GM21367 (cell line): ENCODE results near the gene TRAPPC3L.
A peak's percentile ranks its signal among the peaks of the same experiment; 100 is the strongest.

Experiments used
- ATAC-seq: cut with Tn5 transposase; IDR thresholded peaks from one replicate; pipeline ENCODE4 v1.9.1; 2021; ENCODE audit not compliant: unreplicated experiment

The TRAPPC3L gene

GRCh38 chr6:116468293-116468692, 77.2 kb downstream of the TRAPPC3L start:
- ATAC-seq = no peak

- no peak for ATAC-seq
Measured at GRCh38 chr6:116467514-116467913, 78.0 kb downstream of the TRAPPC3L start.

GRCh38 chr6:116467096-116467495, 78.4 kb downstream of the TRAPPC3L start:
- ATAC-seq = no peak

GRCh38 chr6:116465246-116465645, 80.2 kb downstream of the TRAPPC3L start:
- no peak for ATAC-seq

- ATAC-seq = no peak
Measured at GRCh38 chr6:116463301-116463700, 82.2 kb downstream of the TRAPPC3L start.

GRCh38 chr6:116461932-116462885, 83.3 kb downstream of the TRAPPC3L start:
- peak; percentile 86 for ATAC-seq

- peak; percentile 3 for ATAC-seq
Measured at GRCh38 chr6:116461331-116461931, 84.1 kb downstream of the TRAPPC3L start, which contains the start of gene CALHM6. CALHM6 (plus strand) TSS chr6:116461375; CDS start chr6:116461930, 555 bp downstream.

- ATAC-seq = no peak
Measured at GRCh38 chr6:116459927-116460326, 85.6 kb downstream of the TRAPPC3L start.

GRCh38 chr6:116458264-116458663, 87.2 kb downstream of the TRAPPC3L start:
- no peak for ATAC-seq

- ATAC-seq = no peak
Measured at GRCh38 chr6:116456927-116457326, 88.6 kb downstream of the TRAPPC3L start.

- no peak for ATAC-seq
Measured at GRCh38 chr6:116456106-116456505, 89.4 kb downstream of the TRAPPC3L start.

- ATAC-seq = no peak
Measured at GRCh38 chr6:116452531-116452930, 93.0 kb downstream of the TRAPPC3L start.

GRCh38 chr6:116451916-116452315, 93.6 kb downstream of the TRAPPC3L start:
- no peak for ATAC-seq

- peak; percentile 90 for ATAC-seq
Measured at GRCh38 chr6:116450769-116451740, 94.4 kb downstream of the TRAPPC3L start.

GRCh38 chr6:116450185-116450710, 95.2 kb downstream of the TRAPPC3L start:
- ATAC-seq = no peak

- no peak for ATAC-seq
Measured at GRCh38 chr6:116449565-116449964, 95.9 kb downstream of the TRAPPC3L start.

GRCh38 chr6:116447496-116448011, 97.9 kb downstream of the TRAPPC3L start:
- ATAC-seq = no peak

- ATAC-seq = no peak
Measured at GRCh38 chr6:116447052-116447451, 98.4 kb downstream of the TRAPPC3L start.

GRCh38 chr6:116446399-116446798, 99.1 kb downstream of the TRAPPC3L start:
- ATAC-seq = no peak

GRCh38 chr6:116445102-116445501, 100.4 kb downstream of the TRAPPC3L start:
- no peak for ATAC-seq
